GM12878 (cell line): ENCODE measurements around the gene MACF1. TPM values are rescaled to one million over a fixed set of nuclear protein-coding genes. Genes with fewer than 3 reads are reported as not detected.

Experiments
- ATAC-seq: fragments of 200-7000 bp; cut with Tn5 transposase; 3 replicates; pipeline ENCODE4 v1.9.1; 2020; ENCODE audit warnings: mild to moderate bottlenecking, moderate library complexity
- BruUV-seq: library from RNA; stranded (reverse); fragments of 400-500 nt; replicated peaks from 2 replicates; lab custom pipeline; 2021; lab: Mats Ljungman, UMichigan
- CTCF ChIA-PET: fragments of 300-600 bp; sonication (Branson Sonifier 250); formaldehyde crosslinking; extraction: SDS; loops from one replicate; lab custom pipeline; 2021; ENCODE audit warnings: inconsistent platforms; lab: Yijun Ruan, JAX
- POLR2A ChIA-PET: fragments of 350-600 bp; formaldehyde crosslinking; extraction: SDS; loops from one replicate; lab custom pipeline; 2021; ENCODE audit warnings: inconsistent platforms; lab: Charles Lee
- RAD21 ChIA-PET: fragments of 300-600 bp; sonication (Branson Sonifier 250); formaldehyde crosslinking; loops from one replicate; lab custom pipeline; 2023; ENCODE audit warnings: antibody characterized with exemption; ENCODE audit not compliant: unreplicated experiment; lab: Charles Lee
- SMC1A ChIA-PET: fragments of 300-600 bp; sonication (Branson Sonifier 250); formaldehyde crosslinking; loops from one replicate; lab custom pipeline; 2023; ENCODE audit not compliant: unreplicated experiment, uncharacterized antibody; lab: Charles Lee
- DNase-seq: peaks from one replicate; pipeline ENCODE4 v3.0.0-alpha.2; 2011; ENCODE audit warnings: low read depth, low spot score
- FAIRE-seq: peaks from 3 replicates; lab custom pipeline; 2011; peaks lifted over from hg19 to GRCh38; lab: Jason Lieb, UNC
- H2AFZ ChIP-seq: 2 replicates; pipeline ENCODE4 v1.6.0; 2011; ENCODE audit warnings: low read depth, low read length, control low read depth; ENCODE audit not compliant: control insufficient read depth
- H3K27ac ChIP-seq: 2 replicates; pipeline ENCODE4 v1.5.1; 2011; ENCODE audit warnings: control low read depth; ENCODE audit not compliant: control insufficient read depth, insufficient read depth
- H3K27me3 ChIP-seq, 2 experiments: replicated peaks in 1 of 2; 2 replicates each; pipeline versions ENCODE4 v1.6.0 to v1.6.1; 2011; ENCODE audit warnings: low read length in 1 of 2; ENCODE audit not compliant: control insufficient read depth in 2 of 2, insufficient read depth in 2 of 2
- H3K36me3 ChIP-seq, 2 experiments: 2 replicates each; pipeline ENCODE4 v1.5.1; 2011; ENCODE audit warnings: low read length in 1 of 2; ENCODE audit not compliant: control insufficient read depth in 2 of 2, insufficient read depth in 2 of 2
- H3K4me1 ChIP-seq: 2 replicates; pipeline ENCODE4 v1.6.1; 2011; ENCODE audit warnings: mild to moderate bottlenecking, low read length, moderate library complexity, mixed read lengths; ENCODE audit not compliant: control insufficient read depth, insufficient read depth
- H3K4me2 ChIP-seq: 2 replicates; pipeline ENCODE4 v1.6.0; 2011; ENCODE audit warnings: control low read depth; ENCODE audit not compliant: control insufficient read depth, insufficient read depth
- H3K4me3 ChIP-seq: fragments of 200-600 bp; sonication (generic); 2 replicates; pipeline ENCODE4 v1.5.1; 2016
- H3K79me2 ChIP-seq: 2 replicates; pipeline ENCODE4 v1.6.0; 2011; ENCODE audit warnings: low read length; ENCODE audit not compliant: control insufficient read depth, insufficient read depth
- H3K9ac ChIP-seq: 2 replicates; pipeline ENCODE4 v1.8.0; 2011; ENCODE audit warnings: low read length, control low read depth, mixed read lengths; ENCODE audit not compliant: control insufficient read depth, insufficient read depth
- H3K9me3 ChIP-seq: replicated peaks from 3 replicates; pipeline ENCODE4 v1.5.1; 2011; ENCODE audit warnings: mild to moderate bottlenecking, low read length; ENCODE audit not compliant: control insufficient read depth, insufficient read depth
- H4K20me1 ChIP-seq: 2 replicates; pipeline ENCODE4 v1.6.0; 2011; ENCODE audit not compliant: control insufficient read depth, insufficient read depth
- BCL3 ChIP-seq: IDR thresholded peaks from 2 replicates; pipeline ENCODE4 v1.6.1; 2011; ENCODE audit warnings: borderline replicate concordance, low read depth, mild to moderate bottlenecking, moderate library complexity, low read length; ENCODE audit not compliant: insufficient read depth, poor library complexity, severe bottlenecking
- CBX5 ChIP-seq: sonication (generic); IDR thresholded peaks from 2 replicates; pipeline ENCODE4 v1.6.1; 2016; ENCODE audit warnings: low read depth, moderate library complexity, mild to moderate bottlenecking, inconsistent platforms
- CHD4 ChIP-seq: fragments of 200-600 bp; sonication (generic); IDR thresholded peaks from 2 replicates; pipeline ENCODE4 v1.6.1; 2016; ENCODE audit warnings: mild to moderate bottlenecking
- MEF2A ChIP-seq: IDR thresholded peaks from 2 replicates; pipeline ENCODE4 v1.6.1; 2011; ENCODE audit warnings: low read depth, mild to moderate bottlenecking, low read length, moderate library complexity; ENCODE audit not compliant: insufficient read depth
- SMAD5 ChIP-seq: IDR thresholded peaks from 2 replicates; pipeline ENCODE4 v1.6.1; 2016; ENCODE audit warnings: antibody characterized with exemption, low read depth
- SPI1 ChIP-seq: IDR thresholded peaks from 2 replicates; pipeline ENCODE4 v1.6.1; 2011; ENCODE audit warnings: low read depth, mild to moderate bottlenecking, low read length, moderate library complexity, borderline replicate concordance; ENCODE audit not compliant: insufficient read depth
- WGBS: methylation state at CpG from one replicate; pipeline ENCODE4 v1.1.6; 2016; ENCODE audit warnings: low lambda C conversion rate; ENCODE audit not compliant: insufficient replicate concordance, insufficient coverage; ENCODE audit errors: missing lambda C conversion rate; 5-methylcytosine and 5-hydroxymethylcytosine counted together
- in situ Hi-C: fragments of 300-500 bp; cut with MboI; formaldehyde crosslinking; loops from 9 replicates; pipeline ENCODE4 v1.14.3; 2018; ENCODE audit warnings: mixed read lengths
- intact Hi-C: fragments of 100-400 bp; cut with micrococcal nuclease; formaldehyde crosslinking; loops from one replicate; pipeline ENCODE4 v1.14.2; 2022; ENCODE audit not compliant: unreplicated experiment
- polyA plus RNA-seq, 11 experiments: library from polyadenylated mRNA; depleted of rRNA in 4 of 11; unstranded in 6 of 11; stranded (reverse) in 5 of 11; fragments of >200 nt; fragmentation: Nextera tagmentation in 4 of 11; fragmentation: Illumina TruSeq in 1 of 11; extraction: Ambion mirVana in 4 of 11; extraction: Trizol in 1 of 11; gene quantifications; 1 replicate in 1 of 11; 2 replicates in 10 of 11; pipeline versions ENCODE4 v1.2.1 to v1.2.3, GENCODE V29; 2011 to 2016; ENCODE audit warnings: inconsistent platforms in 2 of 11, missing spikeins in 2 of 11, low read depth in 1 of 11
- total RNA-seq, 4 experiments: library from RNA; depleted of rRNA in 3 of 4; stranded (reverse); fragments of >200 nt in 3 of 4; fragmentation: Illumina TruSeq in 1 of 4; extraction: Trizol in 1 of 4; gene quantifications; 2 replicates each; pipeline versions ENCODE4 v1.2.1 to v1.2.3, GENCODE V29; 2013 to 2021

The MACF1 gene
- total and polyA plus RNA-seq, 10 of the 15 experiments (the other 5 are each of a cell fraction or from before 2014, with no cell fraction given): 15.5 to 201 (median 76.9) TPM

GRCh38 chr1:39288735-39289465, 84.4 kb downstream of the MACF1 start (continued):
- no peak for TF ChIP-seq CHD4
- TF ChIP-seq SPI1: no peak
- TF ChIP-seq BCL3: no peak
- TF ChIP-seq SMAD5: no peak

GRCh38 chr1:39292401-39292800, 87.9 kb downstream of the MACF1 start:
- in situ Hi-C loops: no loop called here
- FAIRE-seq: no peak
- Histone ChIP-seq H3K9ac (no peak overlapping the region), H3K27ac (no peak overlapping the region), H3K4me1 (no peaks in the 10 kb centered on the region), H2AFZ (no peak overlapping the region), H3K36me3 (peaks cover 12 to 41% of the 10 kb centered on the region in 2 experiments), H3K4me3 (no peak overlapping the region), H3K79me2 (no peaks in the 10 kb centered on the region), H3K27me3 (no peaks in the 10 kb centered on the region), H3K4me2 (no peak overlapping the region), H4K20me1 (no peaks in the 10 kb centered on the region), H3K9me3 (no peaks in the 10 kb centered on the region)
- intact Hi-C loops: no loop called here
- no TSS peak for BruUV-seq
- SMC1A ChIA-PET: interaction anchor here (1.0 to 1.4 kb wide), 2 partner anchors 100 to 156 kb away, joined by 3 to 5 read pairs; no protein-coding TSS in a partner anchor
- DNase-seq: no peak
- no peak for ATAC-seq
- WGBS: 52% methylated on average over 1 of the region's 1 CpG
- POLR2A ChIA-PET: no interaction called here
- CTCF ChIA-PET: interaction anchor here (1.4 to 2.7 kb wide), 2 partner anchors 15 to 100 kb away, joined by 3 to 13 read pairs; no protein-coding TSS in a partner anchor
- RAD21 ChIA-PET: no interaction called here
- TF ChIP-seq MEF2A: no peak
- TF ChIP-seq CBX5: no peak
